Fibroblast of the aortic adventitia (primary cell): Measurements from ENCODE around the gene CDK4. TPM values are rescaled to one million over a fixed set of nuclear protein-coding genes. Genes with fewer than 3 reads are reported as not detected.

Source experiments
- DNase-seq: peaks from one replicate; pipeline ENCODE4 v3.0.0-alpha.2; 2010; ENCODE audit warnings: low read depth
- H3K4me3 ChIP-seq: 2 replicates; pipeline ENCODE4 v1.5.1; 2011; ENCODE audit warnings: low read depth, mild to moderate bottlenecking, control low read depth, low read length, moderate library complexity
- total RNA-seq: library from RNA; depleted of rRNA; stranded (reverse); fragments of >200 nt; gene quantifications from 2 replicates; pipeline ENCODE4 v1.2.3, GENCODE V29; 2012; ENCODE audit warnings: low replicate concordance
- TF ChIP-seq, protein P1 (sequence below): IDR thresholded peaks from 2 replicates; pipeline ENCODE4 v1.5.1; 2011; ENCODE audit warnings: mild to moderate bottlenecking, low read length, control low read depth, inconsistent platforms; ENCODE audit not compliant: insufficient read depth

Gene CDK4
- total RNA-seq, 1 donor: 208 TPM

DNA sequence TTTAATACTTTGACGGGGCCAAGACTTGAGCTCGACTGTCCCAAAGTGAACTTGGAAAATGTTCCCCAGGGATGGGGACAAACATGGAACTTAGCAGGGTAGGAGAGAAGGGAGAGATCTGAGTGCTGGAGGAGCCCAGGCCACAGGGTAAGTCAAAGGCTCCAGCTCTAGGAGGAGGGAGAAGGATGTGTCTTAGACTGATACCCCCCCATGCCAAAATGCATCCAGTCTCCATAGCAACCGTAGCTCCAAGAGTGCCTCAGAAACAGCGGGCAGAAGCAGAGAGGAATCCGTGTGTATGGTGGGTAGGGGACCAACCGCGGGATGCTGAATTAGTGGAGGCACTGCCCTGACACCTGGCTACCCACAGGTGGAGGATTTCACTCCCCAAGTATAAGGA is 12.7 kb downstream of the CDK4 start:
- no peak for DNase-seq
- TF ChIP-seq, protein P1, sequence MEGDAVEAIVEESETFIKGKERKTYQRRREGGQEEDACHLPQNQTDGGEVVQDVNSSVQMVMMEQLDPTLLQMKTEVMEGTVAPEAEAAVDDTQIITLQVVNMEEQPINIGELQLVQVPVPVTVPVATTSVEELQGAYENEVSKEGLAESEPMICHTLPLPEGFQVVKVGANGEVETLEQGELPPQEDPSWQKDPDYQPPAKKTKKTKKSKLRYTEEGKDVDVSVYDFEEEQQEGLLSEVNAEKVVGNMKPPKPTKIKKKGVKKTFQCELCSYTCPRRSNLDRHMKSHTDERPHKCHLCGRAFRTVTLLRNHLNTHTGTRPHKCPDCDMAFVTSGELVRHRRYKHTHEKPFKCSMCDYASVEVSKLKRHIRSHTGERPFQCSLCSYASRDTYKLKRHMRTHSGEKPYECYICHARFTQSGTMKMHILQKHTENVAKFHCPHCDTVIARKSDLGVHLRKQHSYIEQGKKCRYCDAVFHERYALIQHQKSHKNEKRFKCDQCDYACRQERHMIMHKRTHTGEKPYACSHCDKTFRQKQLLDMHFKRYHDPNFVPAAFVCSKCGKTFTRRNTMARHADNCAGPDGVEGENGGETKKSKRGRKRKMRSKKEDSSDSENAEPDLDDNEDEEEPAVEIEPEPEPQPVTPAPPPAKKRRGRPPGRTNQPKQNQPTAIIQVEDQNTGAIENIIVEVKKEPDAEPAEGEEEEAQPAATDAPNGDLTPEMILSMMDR: no peak
- no peak overlapping the region for H3K4me3 ChIP-seq

DNA sequence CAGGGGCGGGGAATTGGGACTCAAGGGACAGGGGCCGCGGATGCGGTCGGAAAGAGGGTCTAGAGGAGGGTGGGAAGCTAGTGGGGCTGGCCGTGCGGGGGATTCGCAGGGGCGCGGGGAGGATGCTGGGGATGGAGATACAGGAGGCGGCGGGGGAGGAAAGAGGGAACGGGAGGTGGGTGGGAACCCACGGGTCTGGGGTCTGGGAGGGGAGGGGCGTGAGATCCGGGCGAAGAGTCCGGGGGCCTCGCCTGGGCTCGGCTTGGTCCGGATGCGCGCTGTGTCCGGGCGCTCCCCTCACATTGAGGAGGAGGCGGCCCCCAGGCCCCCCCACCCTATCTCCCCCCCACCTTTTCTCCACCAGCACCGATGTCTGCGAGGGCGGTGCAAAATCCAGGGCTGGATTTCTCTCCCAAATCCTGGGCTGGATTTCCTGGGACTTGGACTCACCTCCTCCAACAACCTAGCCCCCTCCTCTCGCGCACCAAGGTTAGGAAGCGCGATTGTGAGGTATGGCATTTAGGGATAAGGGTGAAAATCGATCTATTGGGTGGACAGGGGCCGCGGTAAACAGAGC is 13.4 kb downstream of the CDK4 start, which contains the start of gene AGAP2:
AGAP2 (minus strand) TSS at position 82 of the 577 bp plus-strand sequence. CDS start 496 bp downstream, outside the sequence.
- H3K4me3 ChIP-seq: peak within 1 kb of the TSS; percentile 42
- TF ChIP-seq, protein P1: no peak
- DNase-seq: no peak

DNA sequence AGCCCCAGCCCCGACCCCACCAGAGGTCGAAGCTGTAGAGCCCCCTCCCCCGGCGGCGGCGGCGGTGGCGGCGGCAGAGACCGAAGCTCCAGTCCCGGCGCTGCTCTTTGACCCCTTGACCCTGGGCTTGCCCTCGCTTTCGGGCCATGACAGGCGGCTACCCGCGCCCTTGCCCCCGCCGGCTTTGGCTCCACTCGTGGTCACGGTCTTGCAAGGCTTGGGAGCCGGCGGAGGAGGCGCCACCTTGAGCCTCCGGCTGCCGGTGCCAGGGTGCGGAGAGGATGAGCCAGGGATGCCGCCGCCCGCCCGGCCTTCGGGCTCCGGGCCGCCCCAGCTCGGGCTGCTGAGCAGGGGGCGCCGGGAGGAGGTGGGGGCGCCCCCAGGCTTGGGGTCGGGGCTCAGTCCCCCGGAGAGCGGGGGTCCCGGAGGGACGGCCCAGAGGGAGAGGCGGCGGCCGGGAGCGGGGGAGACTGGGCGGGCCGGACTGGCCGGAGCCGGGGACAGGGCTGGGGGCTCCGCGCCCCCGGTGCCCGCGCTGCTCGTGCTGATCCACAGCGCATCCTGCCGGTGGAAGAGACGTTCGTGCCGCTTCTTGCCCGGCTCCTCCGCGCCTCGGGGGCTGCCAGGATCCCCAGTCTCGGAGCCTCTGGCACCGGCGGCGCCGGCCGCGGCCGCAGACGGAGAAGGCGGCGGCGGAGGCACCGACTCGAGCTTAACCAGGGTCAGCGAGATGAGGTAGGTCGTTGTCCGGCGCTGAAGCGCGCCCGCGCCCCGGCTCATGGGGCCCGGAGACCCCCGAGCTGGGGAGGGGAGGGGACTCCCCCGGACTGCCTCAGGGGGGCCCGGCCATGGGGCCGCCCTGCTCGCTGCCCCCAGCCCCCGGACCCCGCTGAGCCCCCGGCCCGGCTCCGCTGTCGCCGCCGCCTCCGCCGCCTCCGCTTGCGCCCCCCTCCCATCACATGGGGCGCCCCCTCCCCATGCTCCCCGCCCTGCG is 14.3 kb downstream of the CDK4 start:
- no peak for DNase-seq
- peak overlapping the region; percentile 42 for H3K4me3 ChIP-seq
- TF ChIP-seq, protein P1: peak; percentile 38

DNA sequence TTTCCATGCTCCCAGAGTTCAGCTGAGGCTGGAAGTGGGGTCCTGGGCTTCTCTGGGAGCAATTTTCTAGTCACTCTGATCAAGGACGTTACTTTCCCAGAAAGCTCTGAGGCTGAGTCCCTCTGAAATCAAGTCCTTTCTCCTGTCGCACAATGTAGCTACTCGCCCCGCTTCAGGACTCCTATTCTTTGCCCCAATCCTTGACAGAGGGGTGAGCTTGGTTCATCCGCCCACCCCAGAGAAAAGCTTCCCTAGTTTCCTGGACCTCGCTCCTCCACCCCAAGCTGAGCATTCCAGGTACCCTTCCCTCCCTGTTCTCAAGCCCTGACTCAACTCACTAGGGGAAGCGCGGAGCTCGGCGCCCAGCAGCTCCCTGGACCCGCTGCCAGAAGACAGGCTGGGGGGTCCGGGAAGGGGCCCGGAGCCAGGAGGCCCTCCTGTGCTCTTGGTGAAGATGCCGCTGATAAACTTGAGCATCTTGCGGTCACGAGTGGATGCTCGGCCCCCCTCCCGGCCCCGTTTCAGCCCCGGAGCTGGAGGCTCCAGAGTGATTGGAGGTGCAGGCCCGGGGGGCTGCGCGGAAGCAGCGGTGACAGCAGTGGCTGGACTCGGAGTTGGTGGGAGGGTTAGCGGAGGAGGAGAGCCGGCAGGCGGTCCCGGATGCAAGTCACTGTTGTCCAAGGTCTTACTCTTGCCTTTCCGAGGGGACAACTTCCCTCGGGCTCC is 15.2 kb downstream of the CDK4 start:
- no peak for DNase-seq
- no peak overlapping the region for H3K4me3 ChIP-seq
- TF ChIP-seq, protein P1: no peak

DNA sequence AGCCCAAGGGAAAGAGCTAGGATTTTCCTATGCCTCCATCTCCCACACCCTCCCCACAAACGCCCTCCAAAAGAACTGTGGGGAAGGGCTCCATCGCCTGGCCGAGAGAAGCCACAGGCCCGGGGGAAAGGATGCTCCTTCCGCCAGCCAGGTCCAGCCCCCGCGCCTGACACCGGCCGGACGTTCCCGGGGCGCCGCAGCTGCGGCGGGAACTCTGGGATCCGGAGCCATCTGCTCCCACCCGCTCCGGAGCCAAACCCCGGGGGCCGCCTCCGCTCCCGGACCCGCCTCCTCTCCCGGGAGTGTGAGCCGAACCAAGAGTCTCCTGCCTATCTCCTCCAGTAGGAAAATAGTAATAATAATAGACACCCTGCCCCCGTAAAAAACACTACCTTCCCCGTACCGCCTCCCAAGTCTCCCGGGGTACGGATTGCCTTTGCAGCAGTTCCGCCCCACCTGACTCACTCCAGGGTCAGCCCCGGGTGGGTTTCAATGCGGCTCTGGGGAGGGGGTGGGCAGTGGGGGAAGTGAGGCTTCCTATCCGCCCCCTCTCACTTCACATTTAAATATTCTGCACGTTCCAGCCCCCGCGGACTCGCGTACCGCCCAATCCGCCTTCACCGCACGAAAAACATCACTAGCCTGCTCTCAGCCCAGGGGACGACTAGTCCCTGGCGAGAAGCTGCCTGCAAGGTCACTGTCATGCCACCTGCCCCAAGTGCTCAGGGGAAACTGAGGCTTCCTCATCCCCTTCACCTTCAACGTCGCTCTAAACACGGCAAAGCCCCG is 16.0 kb downstream of the CDK4 start:
- no peak for DNase-seq
- TF ChIP-seq, protein P1: peak; percentile 31

More for the DNA sequence above, 16.0 kb downstream of the CDK4 start:
- peak overlapping the region; percentile 13 for H3K4me3 ChIP-seq
